Pons (tissue), 1 donor: ENCODE results near the gene TP63.
"Not testable (repeated sequence)": the region's sequence is repeated elsewhere in the genome, so short reads cannot be mapped to it uniquely, and the experiment has no call there.

ENCODE experiments used
- DNase-seq: peaks from one replicate; pipeline ENCODE4 v3.0.0-alpha.2; 2016; ENCODE audit warnings: low spot score

TP63 gene

GRCh38 chr3:189625572-189625971 lies 5.6 kb upstream of the TP63 start:
- DNase-seq: no peak

- DNase-seq: no peak
Observed at GRCh38 chr3:189626286-189626685, 4.9 kb upstream of the TP63 start.

GRCh38 chr3:189629803-189630455 lies 1.3 kb upstream of the TP63 start:
- DNase-seq: no peak

GRCh38 chr3:189630767-189631372 lies 319 bp upstream of the TP63 start:
- peak; percentile 23 for DNase-seq

- no peak for DNase-seq
Observed at GRCh38 chr3:189631409-189631808, 220 bp downstream of the TP63 start.

- no peak for DNase-seq
Observed at GRCh38 chr3:189632242-189632641, 1.1 kb downstream of the TP63 start.

GRCh38 chr3:189635339-189635738 lies 4.2 kb downstream of the TP63 start:
- DNase-seq: no peak

- no peak for DNase-seq
Observed at GRCh38 chr3:189636048-189636447, 4.9 kb downstream of the TP63 start.

- peak; percentile 42 for DNase-seq
Observed at GRCh38 chr3:189637750-189638149, 6.6 kb downstream of the TP63 start.

- no peak for DNase-seq
Observed at GRCh38 chr3:189638276-189639031, 7.3 kb downstream of the TP63 start.

- no peak for DNase-seq
Observed at GRCh38 chr3:189641776-189642175, 10.6 kb downstream of the TP63 start.

GRCh38 chr3:189646853-189647542 lies 15.8 kb downstream of the TP63 start:
- no peak for DNase-seq

- no peak for DNase-seq
Observed at GRCh38 chr3:189652042-189652441, 20.9 kb downstream of the TP63 start.

- DNase-seq: no peak
Observed at GRCh38 chr3:189655617-189656016, 24.4 kb downstream of the TP63 start.

GRCh38 chr3:189659571-189659970 lies 28.4 kb downstream of the TP63 start:
- DNase-seq: no peak

- no peak for DNase-seq
Observed at GRCh38 chr3:189664311-189664710, 33.1 kb downstream of the TP63 start.

- DNase-seq: not testable (repeated sequence)
Observed at GRCh38 chr3:189672346-189672745, 41.2 kb downstream of the TP63 start.

- no peak for DNase-seq
Observed at GRCh38 chr3:189673535-189673934, 42.3 kb downstream of the TP63 start.

GRCh38 chr3:189674249-189674913 lies 43.2 kb downstream of the TP63 start:
- no peak for DNase-seq

- no peak for DNase-seq
Observed at GRCh38 chr3:189677667-189678066, 46.5 kb downstream of the TP63 start.

- no peak for DNase-seq
Observed at GRCh38 chr3:189680723-189681122, 49.5 kb downstream of the TP63 start.
